HEK293 (cell line): ENCODE measurements around the gene GPR39.

ENCODE experiments used
- CTCF ChIP-seq: fragments of 450-650 bp; formaldehyde crosslinking; IDR thresholded peaks from 2 replicates; pipeline ENCODE4 v1.5.1; 2016; ENCODE audit warnings: missing biosample characterization, missing genetic modification characterization
- SP2 ChIP-seq: fragments of 450-650 bp; formaldehyde crosslinking; IDR thresholded peaks from 2 replicates; pipeline ENCODE4 v1.5.1; 2016; ENCODE audit warnings: missing biosample characterization, missing genetic modification characterization
- ZBTB44 ChIP-seq: fragments of 450-650 bp; IDR thresholded peaks from 2 replicates; pipeline ENCODE4 v1.5.1; 2018; ENCODE audit warnings: missing biosample characterization, mild to moderate bottlenecking, missing genetic modification characterization
- ZFHX2 ChIP-seq: fragments of 450-650 bp; formaldehyde crosslinking; conservative IDR thresholded peaks from 2 replicates; pipeline ENCODE4 v1.5.1; 2016; ENCODE audit warnings: missing biosample characterization, missing genetic modification characterization
- ZNF2 ChIP-seq: fragments of 450-650 bp; formaldehyde crosslinking; IDR thresholded peaks from 2 replicates; pipeline ENCODE4 v1.5.1; 2016; ENCODE audit warnings: missing biosample characterization, missing genetic modification characterization
- ZNF24 ChIP-seq: fragments of 450-650 bp; formaldehyde crosslinking; IDR thresholded peaks from 2 replicates; pipeline ENCODE4 v1.5.1; 2016; ENCODE audit warnings: missing biosample characterization, missing genetic modification characterization
- ZNF274 ChIP-seq, 2 experiments: fragments of 200-500 bp in 1 of 2; fragments of 450-650 bp in 1 of 2; sonication (Bioruptor generic) in 1 of 2; formaldehyde crosslinking in 1 of 2; IDR thresholded peaks; 2 replicates each; pipeline versions ENCODE4 v1.5.1 to v1.6.1; 2014 to 2016; ENCODE audit warnings: borderline replicate concordance in 1 of 2, inconsistent platforms in 1 of 2, low read length in 1 of 2, missing biosample characterization in 1 of 2, missing genetic modification characterization in 1 of 2
- ZNF324 ChIP-seq: fragments of 450-650 bp; formaldehyde crosslinking; IDR thresholded peaks from 2 replicates; pipeline ENCODE4 v1.5.1; 2016; ENCODE audit warnings: missing biosample characterization, missing genetic modification characterization
- ZNF362 ChIP-seq: fragments of 450-650 bp; formaldehyde crosslinking; IDR thresholded peaks from 2 replicates; pipeline ENCODE4 v1.5.1; 2016; ENCODE audit warnings: missing biosample characterization, missing genetic modification characterization
- ZNF423 ChIP-seq: fragments of 450-650 bp; formaldehyde crosslinking; IDR thresholded peaks from 2 replicates; pipeline ENCODE4 v1.5.1; 2016; ENCODE audit warnings: missing biosample characterization, missing genetic modification characterization
- TF ChIP-seq, protein P1 (sequence below): fragments of 450-650 bp; formaldehyde crosslinking; IDR thresholded peaks from 2 replicates; pipeline ENCODE4 v1.5.1; 2016; ENCODE audit warnings: missing biosample characterization, missing genetic modification characterization
- TF ChIP-seq, protein P2 (sequence below): fragments of 450-650 bp; formaldehyde crosslinking; IDR thresholded peaks from 2 replicates; pipeline ENCODE4 v1.5.1; 2016; ENCODE audit warnings: missing biosample characterization, missing genetic modification characterization

DNA sequence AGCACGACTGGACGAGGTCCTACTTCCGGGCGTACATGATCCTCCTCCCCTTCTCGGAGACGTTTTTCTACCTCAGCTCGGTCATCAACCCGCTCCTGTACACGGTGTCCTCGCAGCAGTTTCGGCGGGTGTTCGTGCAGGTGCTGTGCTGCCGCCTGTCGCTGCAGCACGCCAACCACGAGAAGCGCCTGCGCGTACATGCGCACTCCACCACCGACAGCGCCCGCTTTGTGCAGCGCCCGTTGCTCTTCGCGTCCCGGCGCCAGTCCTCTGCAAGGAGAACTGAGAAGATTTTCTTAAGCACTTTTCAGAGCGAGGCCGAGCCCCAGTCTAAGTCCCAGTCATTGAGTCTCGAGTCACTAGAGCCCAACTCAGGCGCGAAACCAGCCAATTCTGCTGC, 228.6 kb downstream of the GPR39 start:
- TF ChIP-seq ZNF24 (no peak), ZNF324 (no peak), CTCF (no peak), ZNF274 (IDR thresholded peaks at IDR 0.05; ENCODE audit: low read length) (no peak), ZNF274 (tag by site-specific recombination; IDR thresholded peaks at IDR 0.05; ENCODE audit: borderline replicate concordance) (no peak), SP2 (tag by site-specific recombination) (no peak), ZNF423 (tag by site-specific recombination) (no peak), ZFHX2 (tag by site-specific recombination) (no peak), ZNF2 (no peak), ZNF362 (no peak), ZBTB44 (no peak)
- TF ChIP-seq, protein P1, sequence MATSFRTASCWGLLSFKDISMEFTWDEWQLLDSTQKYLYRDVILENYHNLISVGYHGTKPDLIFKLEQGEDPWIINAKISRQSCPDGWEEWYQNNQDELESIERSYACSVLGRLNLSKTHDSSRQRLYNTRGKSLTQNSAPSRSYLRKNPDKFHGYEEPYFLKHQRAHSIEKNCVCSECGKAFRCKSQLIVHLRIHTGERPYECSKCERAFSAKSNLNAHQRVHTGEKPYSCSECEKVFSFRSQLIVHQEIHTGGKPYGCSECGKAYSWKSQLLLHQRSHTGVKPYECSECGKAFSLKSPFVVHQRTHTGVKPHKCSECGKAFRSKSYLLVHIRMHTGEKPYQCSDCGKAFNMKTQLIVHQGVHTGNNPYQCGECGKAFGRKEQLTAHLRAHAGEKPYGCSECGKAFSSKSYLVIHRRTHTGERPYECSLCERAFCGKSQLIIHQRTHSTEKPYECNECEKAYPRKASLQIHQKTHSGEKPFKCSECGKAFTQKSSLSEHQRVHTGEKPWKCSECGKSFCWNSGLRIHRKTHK, result no peak
- TF ChIP-seq, protein P2, sequence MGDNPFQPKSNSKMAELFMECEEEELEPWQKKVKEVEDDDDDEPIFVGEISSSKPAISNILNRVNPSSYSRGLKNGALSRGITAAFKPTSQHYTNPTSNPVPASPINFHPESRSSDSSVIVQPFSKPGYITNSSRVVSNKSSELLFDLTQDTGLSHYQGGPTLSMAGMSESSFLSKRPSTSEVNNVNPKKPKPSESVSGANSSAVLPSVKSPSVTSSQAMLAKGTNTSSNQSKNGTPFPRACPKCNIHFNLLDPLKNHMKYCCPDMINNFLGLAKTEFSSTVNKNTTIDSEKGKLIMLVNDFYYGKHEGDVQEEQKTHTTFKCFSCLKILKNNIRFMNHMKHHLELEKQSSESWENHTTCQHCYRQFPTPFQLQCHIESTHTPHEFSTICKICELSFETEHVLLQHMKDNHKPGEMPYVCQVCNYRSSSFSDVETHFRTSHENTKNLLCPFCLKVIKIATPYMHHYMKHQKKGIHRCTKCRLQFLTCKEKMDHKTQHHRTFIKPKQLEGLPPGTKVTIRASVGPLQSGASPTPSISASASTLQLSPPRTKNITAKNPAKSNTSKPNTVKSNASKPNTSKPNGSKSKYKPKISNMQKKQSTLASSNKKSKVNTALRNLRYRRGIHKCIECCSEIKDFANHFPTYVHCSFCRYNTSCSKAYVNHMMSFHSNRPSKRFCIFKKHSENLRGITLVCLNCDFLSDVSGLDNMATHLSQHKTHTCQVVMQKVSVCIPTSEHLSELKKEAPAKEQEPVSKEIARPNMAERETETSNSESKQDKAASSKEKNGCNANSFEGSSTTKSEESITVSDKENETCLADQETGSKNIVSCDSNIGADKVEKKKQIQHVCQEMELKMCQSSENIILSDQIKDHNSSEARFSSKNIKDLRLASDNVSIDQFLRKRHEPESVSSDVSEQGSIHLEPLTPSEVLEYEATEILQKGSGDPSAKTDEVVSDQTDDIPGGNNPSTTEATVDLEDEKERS (tag by site-specific recombination), result no peak
